WTC11 (cell line): ENCODE results near the gene CERS3. TPM values are rescaled to one million over a fixed set of nuclear protein-coding genes. Genes with fewer than 3 reads are reported as not detected.

Experiments used
- ATAC-seq: fragments of 200-7000 bp; cut with Tn5 transposase; 2 replicates; pipeline ENCODE4 v1.10.0; 2021; ENCODE audit warnings: mild to moderate bottlenecking, moderate library complexity
- CTCF ChIA-PET: fragments of 300-600 bp; sonication (Branson Sonifier 250); formaldehyde crosslinking; loops from one replicate; lab custom pipeline; 2021; ENCODE audit warnings: antibody characterized with exemption; lab: Charles Lee
- POLR2A ChIA-PET: fragments of 350-600 bp; sonication (Branson Sonifier 250); formaldehyde crosslinking; loops from one replicate; lab custom pipeline; 2021; ENCODE audit warnings: antibody characterized with exemption; lab: Charles Lee
- DNase-seq: peaks from one replicate; pipeline ENCODE4 v3.0.0; 2021; ENCODE audit warnings: low spot score
- H3K27ac Mint-ChIP-seq: 2 replicates; pipeline ENCODE4 v1.8.0; 2021; ENCODE audit warnings: mixed read lengths
- H3K27me3 Mint-ChIP-seq: 2 replicates; pipeline ENCODE4 v1.8.0; 2021; ENCODE audit warnings: low read depth, mild to moderate bottlenecking, moderate library complexity, mixed read lengths
- H3K36me3 Mint-ChIP-seq: 2 replicates; pipeline ENCODE4 v1.8.0; 2021; ENCODE audit warnings: mixed read lengths
- H3K4me1 Mint-ChIP-seq: 2 replicates; pipeline ENCODE4 v1.8.0; 2022; ENCODE audit warnings: mixed read lengths
- H3K4me3 Mint-ChIP-seq: 2 replicates; pipeline ENCODE4 v1.8.0; 2021; ENCODE audit warnings: mild to moderate bottlenecking, moderate library complexity, mixed read lengths
- H3K9me3 Mint-ChIP-seq: 2 replicates; pipeline ENCODE4 v1.8.0; 2021; ENCODE audit warnings: mixed read lengths
- CREB1 ChIP-seq: sonication (generic); formaldehyde crosslinking; IDR thresholded peaks from 2 replicates; pipeline ENCODE4 v1.8.0; 2023; ENCODE audit warnings: mild to moderate bottlenecking, missing genetic modification reagents
- E2F4 ChIP-seq: sonication (generic); formaldehyde crosslinking; IDR thresholded peaks from 2 replicates; pipeline ENCODE4 v1.8.1; 2022; ENCODE audit warnings: low read depth, mild to moderate bottlenecking, moderate library complexity, missing genetic modification reagents, borderline replicate concordance
- E2F5 ChIP-seq: sonication (generic); formaldehyde crosslinking; IDR thresholded peaks from 2 replicates; pipeline ENCODE4 v1.8.1; 2022; ENCODE audit warnings: mild to moderate bottlenecking, moderate library complexity, missing genetic modification reagents
- ESRRA ChIP-seq: sonication (generic); formaldehyde crosslinking; IDR thresholded peaks from 2 replicates; pipeline ENCODE4 v1.8.1; 2022; ENCODE audit warnings: mild to moderate bottlenecking, missing genetic modification reagents, borderline replicate concordance
- MXD4 ChIP-seq: fragments of 250-450 bp; sonication (Bioruptor Pico); IDR thresholded peaks from 2 replicates; pipeline ENCODE4 v1.8.0; 2021; ENCODE audit warnings: mild to moderate bottlenecking, moderate library complexity, borderline replicate concordance
- NFE2L1 ChIP-seq: sonication (generic); formaldehyde crosslinking; IDR thresholded peaks from 2 replicates; pipeline ENCODE4 v1.8.1; 2023; ENCODE audit warnings: missing genetic modification reagents
- NR1H2 ChIP-seq: sonication (generic); formaldehyde crosslinking; IDR thresholded peaks from 2 replicates; pipeline ENCODE4 v1.9.0; 2021; ENCODE audit warnings: mild to moderate bottlenecking, moderate library complexity, missing genetic modification reagents
- OVOL2 ChIP-seq: fragments of 250-450 bp; sonication (Bioruptor Pico); IDR thresholded peaks from 2 replicates; pipeline ENCODE4 v1.9.0; 2021; ENCODE audit warnings: mild to moderate bottlenecking, borderline replicate concordance
- PRRX2 ChIP-seq: fragments of 250-450 bp; sonication (Bioruptor Pico); IDR thresholded peaks from 2 replicates; pipeline ENCODE4 v1.8.0; 2021; ENCODE audit warnings: mild to moderate bottlenecking
- RORB ChIP-seq: fragments of 250-450 bp; sonication (Bioruptor Pico); IDR thresholded peaks from 2 replicates; pipeline ENCODE4 v1.9.0; 2021; ENCODE audit warnings: mild to moderate bottlenecking
- TEAD4 ChIP-seq: sonication (generic); formaldehyde crosslinking; IDR thresholded peaks from 2 replicates; pipeline ENCODE4 v1.8.0; 2022; ENCODE audit warnings: mild to moderate bottlenecking, missing genetic modification reagents
- ZBTB21 ChIP-seq: sonication (generic); formaldehyde crosslinking; IDR thresholded peaks from 2 replicates; pipeline ENCODE4 v1.8.1; 2023; ENCODE audit warnings: mild to moderate bottlenecking, missing genetic modification reagents, borderline replicate concordance
- ZNF121 ChIP-seq: sonication (generic); formaldehyde crosslinking; IDR thresholded peaks from 2 replicates; pipeline ENCODE4 v1.8.0; 2023; ENCODE audit warnings: missing genetic modification reagents
- ZNF138 ChIP-seq: sonication (generic); formaldehyde crosslinking; conservative IDR thresholded peaks from 2 replicates; pipeline ENCODE4 v1.8.1; 2022; ENCODE audit warnings: mild to moderate bottlenecking, moderate library complexity, missing genetic modification reagents
- ZNF219 ChIP-seq: sonication (generic); formaldehyde crosslinking; IDR thresholded peaks from 2 replicates; pipeline ENCODE4 v1.8.0; 2023; ENCODE audit warnings: missing genetic modification reagents, mild to moderate bottlenecking, borderline replicate concordance
- ZNF232 ChIP-seq: sonication (generic); formaldehyde crosslinking; IDR thresholded peaks from 2 replicates; pipeline ENCODE4 v1.8.0; 2022; ENCODE audit warnings: mild to moderate bottlenecking, missing genetic modification reagents
- ZNF317 ChIP-seq: sonication (generic); formaldehyde crosslinking; IDR thresholded peaks from 2 replicates; pipeline ENCODE4 v1.8.1; 2023; ENCODE audit warnings: low read depth, mild to moderate bottlenecking, moderate library complexity, missing genetic modification reagents, borderline replicate concordance
- ZNF423 ChIP-seq: fragments of 250-450 bp; sonication (Bioruptor Pico); IDR thresholded peaks from 2 replicates; pipeline ENCODE4 v2.1.2; 2022; ENCODE audit warnings: mild to moderate bottlenecking, moderate library complexity
- ZNF512 ChIP-seq: sonication (generic); formaldehyde crosslinking; IDR thresholded peaks from 2 replicates; pipeline ENCODE4 v1.8.1; 2022; ENCODE audit warnings: missing genetic modification reagents, borderline replicate concordance
- total RNA-seq: library from RNA; stranded (reverse); gene quantifications from 3 replicates; pipeline ENCODE4 v1.2.3, GENCODE V29; 2021
- TF ChIP-seq, protein P1 (sequence below): sonication (generic); formaldehyde crosslinking; IDR thresholded peaks from 2 replicates; pipeline ENCODE4 v1.8.0; 2023; ENCODE audit warnings: missing genetic modification reagents, mild to moderate bottlenecking, borderline replicate concordance
- TF ChIP-seq, protein P2 (sequence below): sonication (generic); formaldehyde crosslinking; IDR thresholded peaks from 2 replicates; pipeline ENCODE4 v1.8.1; 2023; ENCODE audit warnings: mild to moderate bottlenecking, moderate library complexity, missing genetic modification reagents
- TF ChIP-seq, protein P3 (sequence below): sonication (generic); formaldehyde crosslinking; IDR thresholded peaks from 2 replicates; pipeline ENCODE4 v1.8.1; 2023; ENCODE audit warnings: mild to moderate bottlenecking, missing genetic modification reagents, moderate library complexity
- TF ChIP-seq, protein P4 (sequence below): fragments of 250-450 bp; sonication (Bioruptor Pico); IDR thresholded peaks from 2 replicates; pipeline ENCODE4 v1.8.0; 2021; ENCODE audit warnings: mild to moderate bottlenecking

The CERS3 gene
- total RNA-seq, 1 experiment from 2014 or later: 0.74 TPM

DNA sequence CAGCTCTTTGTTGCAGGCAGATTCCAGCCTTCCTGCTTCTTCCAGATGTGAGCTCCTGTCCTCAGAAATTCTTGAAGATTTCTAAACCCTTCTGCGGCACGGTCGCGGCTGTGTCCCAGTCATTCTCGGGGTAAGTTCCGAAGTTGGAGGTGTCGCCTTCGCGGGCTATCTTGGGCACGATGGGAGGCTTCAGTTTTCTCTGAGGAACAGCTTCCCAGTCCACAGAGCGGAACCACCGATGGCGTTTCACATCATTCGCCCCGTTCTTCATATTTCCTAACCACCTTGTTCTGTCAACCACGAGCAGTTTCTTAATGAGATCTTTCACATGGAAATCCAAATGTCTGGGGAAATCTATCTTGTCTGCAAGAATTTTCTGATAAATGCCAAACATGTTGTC is 24.7 kb upstream of the CERS3 start:
- POLR2A ChIA-PET: no interaction called here
- no peak overlapping the region for H3K4me3 Mint-ChIP-seq
- no peak for ATAC-seq
- no peak overlapping the region for H3K27ac Mint-ChIP-seq
- no peak for DNase-seq
- peaks cover 12% of the 10 kb centered on the region for H3K27me3 Mint-ChIP-seq
- CTCF ChIA-PET: no interaction called here
- TF ChIP-seq PRRX2 (CRISPR knock-in tag): no peak
- no peak for TF ChIP-seq E2F5 (CRISPR knock-in tag)
- no peak for TF ChIP-seq ZNF512
- TF ChIP-seq TEAD4 (CRISPR knock-in tag): no peak
- no peak for TF ChIP-seq CREB1 (CRISPR knock-in tag)
- TF ChIP-seq ZNF317 (CRISPR knock-in tag): no peak
- TF ChIP-seq, protein P1, sequence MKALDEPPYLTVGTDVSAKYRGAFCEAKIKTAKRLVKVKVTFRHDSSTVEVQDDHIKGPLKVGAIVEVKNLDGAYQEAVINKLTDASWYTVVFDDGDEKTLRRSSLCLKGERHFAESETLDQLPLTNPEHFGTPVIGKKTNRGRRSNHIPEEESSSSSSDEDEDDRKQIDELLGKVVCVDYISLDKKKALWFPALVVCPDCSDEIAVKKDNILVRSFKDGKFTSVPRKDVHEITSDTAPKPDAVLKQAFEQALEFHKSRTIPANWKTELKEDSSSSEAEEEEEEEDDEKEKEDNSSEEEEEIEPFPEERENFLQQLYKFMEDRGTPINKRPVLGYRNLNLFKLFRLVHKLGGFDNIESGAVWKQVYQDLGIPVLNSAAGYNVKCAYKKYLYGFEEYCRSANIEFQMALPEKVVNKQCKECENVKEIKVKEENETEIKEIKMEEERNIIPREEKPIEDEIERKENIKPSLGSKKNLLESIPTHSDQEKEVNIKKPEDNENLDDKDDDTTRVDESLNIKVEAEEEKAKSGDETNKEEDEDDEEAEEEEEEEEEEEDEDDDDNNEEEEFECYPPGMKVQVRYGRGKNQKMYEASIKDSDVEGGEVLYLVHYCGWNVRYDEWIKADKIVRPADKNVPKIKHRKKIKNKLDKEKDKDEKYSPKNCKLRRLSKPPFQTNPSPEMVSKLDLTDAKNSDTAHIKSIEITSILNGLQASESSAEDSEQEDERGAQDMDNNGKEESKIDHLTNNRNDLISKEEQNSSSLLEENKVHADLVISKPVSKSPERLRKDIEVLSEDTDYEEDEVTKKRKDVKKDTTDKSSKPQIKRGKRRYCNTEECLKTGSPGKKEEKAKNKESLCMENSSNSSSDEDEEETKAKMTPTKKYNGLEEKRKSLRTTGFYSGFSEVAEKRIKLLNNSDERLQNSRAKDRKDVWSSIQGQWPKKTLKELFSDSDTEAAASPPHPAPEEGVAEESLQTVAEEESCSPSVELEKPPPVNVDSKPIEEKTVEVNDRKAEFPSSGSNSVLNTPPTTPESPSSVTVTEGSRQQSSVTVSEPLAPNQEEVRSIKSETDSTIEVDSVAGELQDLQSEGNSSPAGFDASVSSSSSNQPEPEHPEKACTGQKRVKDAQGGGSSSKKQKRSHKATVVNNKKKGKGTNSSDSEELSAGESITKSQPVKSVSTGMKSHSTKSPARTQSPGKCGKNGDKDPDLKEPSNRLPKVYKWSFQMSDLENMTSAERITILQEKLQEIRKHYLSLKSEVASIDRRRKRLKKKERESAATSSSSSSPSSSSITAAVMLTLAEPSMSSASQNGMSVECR (CRISPR knock-in tag): no peak
- TF ChIP-seq, protein P2, sequence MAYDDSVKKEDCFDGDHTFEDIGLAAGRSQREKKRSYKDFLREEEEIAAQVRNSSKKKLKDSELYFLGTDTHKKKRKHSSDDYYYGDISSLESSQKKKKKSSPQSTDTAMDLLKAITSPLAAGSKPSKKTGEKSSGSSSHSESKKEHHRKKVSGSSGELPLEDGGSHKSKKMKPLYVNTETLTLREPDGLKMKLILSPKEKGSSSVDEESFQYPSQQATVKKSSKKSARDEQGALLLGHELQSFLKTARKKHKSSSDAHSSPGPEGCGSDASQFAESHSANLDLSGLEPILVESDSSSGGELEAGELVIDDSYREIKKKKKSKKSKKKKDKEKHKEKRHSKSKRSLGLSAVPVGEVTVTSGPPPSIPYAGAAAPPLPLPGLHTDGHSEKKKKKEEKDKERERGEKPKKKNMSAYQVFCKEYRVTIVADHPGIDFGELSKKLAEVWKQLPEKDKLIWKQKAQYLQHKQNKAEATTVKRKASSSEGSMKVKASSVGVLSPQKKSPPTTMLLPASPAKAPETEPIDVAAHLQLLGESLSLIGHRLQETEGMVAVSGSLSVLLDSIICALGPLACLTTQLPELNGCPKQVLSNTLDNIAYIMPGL (CRISPR knock-in tag): no peak
- H3K9me3 Mint-ChIP-seq: peaks cover 36% of the 10 kb centered on the region
- H3K36me3 Mint-ChIP-seq: peaks cover 38% of the 10 kb centered on the region
- H3K4me1 Mint-ChIP-seq: no peaks in the 10 kb centered on the region

DNA sequence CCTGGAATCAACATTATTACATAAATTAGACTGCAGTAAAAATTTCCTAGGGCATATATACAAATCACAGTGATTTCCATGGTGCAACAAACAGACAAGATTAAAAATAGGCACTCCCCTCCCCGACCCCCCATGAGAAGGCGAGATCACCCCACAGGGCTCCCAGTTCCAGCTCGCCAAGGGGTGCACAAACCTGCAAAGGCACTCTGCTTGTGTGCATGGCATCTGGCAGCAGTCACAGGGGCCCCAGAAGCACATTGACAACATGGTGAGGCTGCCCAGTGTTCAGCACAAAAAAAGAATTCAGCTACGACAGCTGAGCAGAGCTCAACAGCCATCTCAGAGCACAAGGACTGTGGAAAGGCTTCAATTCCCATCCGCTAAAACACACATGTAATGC is 19.2 kb upstream of the CERS3 start:
- no peak for DNase-seq
- CTCF ChIA-PET: no interaction called here
- peaks cover 4% of the 10 kb centered on the region; the same call in 1 of the 2 replicates for H3K27me3 Mint-ChIP-seq
- ATAC-seq: no peak
- peaks cover 25% of the 10 kb centered on the region for H3K9me3 Mint-ChIP-seq
- H3K27ac Mint-ChIP-seq: no peak overlapping the region
- no peaks in the 10 kb centered on the region for H3K4me1 Mint-ChIP-seq
- POLR2A ChIA-PET: no interaction called here
- H3K36me3 Mint-ChIP-seq: peaks cover 21% of the 10 kb centered on the region
- no peak overlapping the region for H3K4me3 Mint-ChIP-seq
- TF ChIP-seq NFE2L1 (CRISPR knock-in tag): no peak
- no peak for TF ChIP-seq ZNF138 (CRISPR knock-in tag)
- no peak for TF ChIP-seq OVOL2 (CRISPR knock-in tag)
- TF ChIP-seq ESRRA (CRISPR knock-in tag): no peak
- no peak for TF ChIP-seq ZNF232 (CRISPR knock-in tag)
- no peak for TF ChIP-seq ZNF219
- no peak for TF ChIP-seq E2F4 (CRISPR knock-in tag)
- TF ChIP-seq, protein P3, sequence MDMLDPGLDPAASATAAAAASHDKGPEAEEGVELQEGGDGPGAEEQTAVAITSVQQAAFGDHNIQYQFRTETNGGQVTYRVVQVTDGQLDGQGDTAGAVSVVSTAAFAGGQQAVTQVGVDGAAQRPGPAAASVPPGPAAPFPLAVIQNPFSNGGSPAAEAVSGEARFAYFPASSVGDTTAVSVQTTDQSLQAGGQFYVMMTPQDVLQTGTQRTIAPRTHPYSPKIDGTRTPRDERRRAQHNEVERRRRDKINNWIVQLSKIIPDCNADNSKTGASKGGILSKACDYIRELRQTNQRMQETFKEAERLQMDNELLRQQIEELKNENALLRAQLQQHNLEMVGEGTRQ (CRISPR knock-in tag): no peak
- TF ChIP-seq, protein P4, sequence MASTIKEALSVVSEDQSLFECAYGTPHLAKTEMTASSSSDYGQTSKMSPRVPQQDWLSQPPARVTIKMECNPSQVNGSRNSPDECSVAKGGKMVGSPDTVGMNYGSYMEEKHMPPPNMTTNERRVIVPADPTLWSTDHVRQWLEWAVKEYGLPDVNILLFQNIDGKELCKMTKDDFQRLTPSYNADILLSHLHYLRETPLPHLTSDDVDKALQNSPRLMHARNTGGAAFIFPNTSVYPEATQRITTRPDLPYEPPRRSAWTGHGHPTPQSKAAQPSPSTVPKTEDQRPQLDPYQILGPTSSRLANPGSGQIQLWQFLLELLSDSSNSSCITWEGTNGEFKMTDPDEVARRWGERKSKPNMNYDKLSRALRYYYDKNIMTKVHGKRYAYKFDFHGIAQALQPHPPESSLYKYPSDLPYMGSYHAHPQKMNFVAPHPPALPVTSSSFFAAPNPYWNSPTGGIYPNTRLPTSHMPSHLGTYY (CRISPR knock-in tag): no peak
- no peak for TF ChIP-seq MXD4 (CRISPR knock-in tag)
- no peak for TF ChIP-seq ZBTB21 (CRISPR knock-in tag)
- no peak for TF ChIP-seq ZNF121 (CRISPR knock-in tag)
- no peak for TF ChIP-seq RORB (CRISPR knock-in tag)
- TF ChIP-seq NR1H2 (CRISPR knock-in tag): no peak
- no peak for TF ChIP-seq PRRX2 (CRISPR knock-in tag)
- no peak for TF ChIP-seq ZNF423 (CRISPR knock-in tag)
